Ascending aorta (tissue), 2 donors: ENCODE data around the gene TGFBR2. TPM values are rescaled to one million over a fixed set of nuclear protein-coding genes. Genes with fewer than 3 reads are reported as not detected.

Experiments used
- DNase-seq, 2 donors: peaks; one replicate each; pipeline ENCODE4 v3.0.0-alpha.2; 2019; ENCODE audit warnings: low spot score in 2 of 2
- H3K27ac ChIP-seq, 2 donors: fragments of 200-600 bp; sonication (generic); one replicate each; pipeline ENCODE4 v1.5.1; 2016 to 2017; ENCODE audit warnings: mild to moderate bottlenecking in 1 of 2
- H3K27me3 ChIP-seq: fragments of 200-600 bp; sonication (generic); one replicate; pipeline ENCODE4 v1.5.1; 2017
- H3K36me3 ChIP-seq, 2 donors: fragments of 200-600 bp; sonication (generic); one replicate each; pipeline ENCODE4 v1.5.1; 2016
- H3K4me1 ChIP-seq, 2 donors: fragments of 200-600 bp; sonication (generic); one replicate each; pipeline ENCODE4 v1.5.1; 2016 to 2017; ENCODE audit warnings: mild to moderate bottlenecking in 1 of 2
- H3K4me3 ChIP-seq, 2 donors: fragments of 200-600 bp; sonication (generic); one replicate each; pipeline ENCODE4 v1.5.1; 2016 to 2017; ENCODE audit warnings: mild to moderate bottlenecking in 1 of 2
- H3K9me3 ChIP-seq, 2 donors: fragments of 200-600 bp; sonication (generic); one replicate each; pipeline ENCODE4 v1.5.1; 2016
- intact Hi-C: fragments of 100-400 bp; cut with DNase I; formaldehyde crosslinking; loops from one replicate; pipeline ENCODE4 v1.15.1; 2023
- total RNA-seq: library from RNA; depleted of rRNA; stranded (reverse); fragments of >200 nt; gene quantifications from one replicate; pipeline ENCODE4 v1.1.0, GENCODE V29; 2016
- TF ChIP-seq, protein P1 (sequence below), 3 experiments: fragments of 200-600 bp in 2 of 3; fragments of 450-650 bp in 1 of 3; sonication (generic) in 2 of 3; IDR thresholded peaks; one replicate each; pipeline ENCODE4 v1.5.1; 2016 to 2019; ENCODE audit warnings: antibody characterized with exemption in 3 of 3, mild to moderate bottlenecking in 1 of 3, moderate library complexity in 1 of 3

Gene TGFBR2
- total RNA-seq, 1 donor from 2014 or later, result 343 TPM

DNA sequence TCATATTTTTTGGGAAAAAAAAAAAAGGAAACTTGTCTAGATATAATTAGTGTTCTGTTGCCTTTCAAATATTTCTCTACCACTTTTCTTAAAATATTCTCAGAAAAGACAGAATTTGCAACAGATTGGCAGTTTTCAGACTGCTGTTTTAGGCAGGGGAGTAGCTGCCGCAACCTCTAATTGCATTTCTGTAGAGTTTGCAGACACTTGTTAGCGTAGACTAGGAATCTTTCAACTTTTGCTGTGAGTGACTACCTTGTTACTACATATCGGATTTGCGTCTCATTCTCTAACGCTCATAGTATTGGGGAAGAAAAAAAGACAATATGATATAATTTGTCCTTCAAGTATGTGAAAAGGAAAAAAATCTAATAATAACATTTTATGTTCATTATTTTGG is 10.7 kb downstream of the TGFBR2 start:
- intact Hi-C loops, result no loop called here
- H3K27ac ChIP-seq, result peak overlapping the region; percentile 41 to 49
- TF ChIP-seq, protein P1, sequence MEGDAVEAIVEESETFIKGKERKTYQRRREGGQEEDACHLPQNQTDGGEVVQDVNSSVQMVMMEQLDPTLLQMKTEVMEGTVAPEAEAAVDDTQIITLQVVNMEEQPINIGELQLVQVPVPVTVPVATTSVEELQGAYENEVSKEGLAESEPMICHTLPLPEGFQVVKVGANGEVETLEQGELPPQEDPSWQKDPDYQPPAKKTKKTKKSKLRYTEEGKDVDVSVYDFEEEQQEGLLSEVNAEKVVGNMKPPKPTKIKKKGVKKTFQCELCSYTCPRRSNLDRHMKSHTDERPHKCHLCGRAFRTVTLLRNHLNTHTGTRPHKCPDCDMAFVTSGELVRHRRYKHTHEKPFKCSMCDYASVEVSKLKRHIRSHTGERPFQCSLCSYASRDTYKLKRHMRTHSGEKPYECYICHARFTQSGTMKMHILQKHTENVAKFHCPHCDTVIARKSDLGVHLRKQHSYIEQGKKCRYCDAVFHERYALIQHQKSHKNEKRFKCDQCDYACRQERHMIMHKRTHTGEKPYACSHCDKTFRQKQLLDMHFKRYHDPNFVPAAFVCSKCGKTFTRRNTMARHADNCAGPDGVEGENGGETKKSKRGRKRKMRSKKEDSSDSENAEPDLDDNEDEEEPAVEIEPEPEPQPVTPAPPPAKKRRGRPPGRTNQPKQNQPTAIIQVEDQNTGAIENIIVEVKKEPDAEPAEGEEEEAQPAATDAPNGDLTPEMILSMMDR (IDR thresholded peaks at IDR 0.05), result no peak
- H3K27me3 ChIP-seq, result no peaks in the 10 kb centered on the region
- no peak overlapping the region for H3K4me3 ChIP-seq
- H3K36me3 ChIP-seq, result peaks cover 0 to 3% of the 10 kb centered on the region in 2 donors
- DNase-seq, result no peak
- H3K4me1 ChIP-seq, result peaks cover 5 to 39% of the 10 kb centered on the region in 2 donors
- H3K9me3 ChIP-seq, result no peaks in the 10 kb centered on the region

DNA sequence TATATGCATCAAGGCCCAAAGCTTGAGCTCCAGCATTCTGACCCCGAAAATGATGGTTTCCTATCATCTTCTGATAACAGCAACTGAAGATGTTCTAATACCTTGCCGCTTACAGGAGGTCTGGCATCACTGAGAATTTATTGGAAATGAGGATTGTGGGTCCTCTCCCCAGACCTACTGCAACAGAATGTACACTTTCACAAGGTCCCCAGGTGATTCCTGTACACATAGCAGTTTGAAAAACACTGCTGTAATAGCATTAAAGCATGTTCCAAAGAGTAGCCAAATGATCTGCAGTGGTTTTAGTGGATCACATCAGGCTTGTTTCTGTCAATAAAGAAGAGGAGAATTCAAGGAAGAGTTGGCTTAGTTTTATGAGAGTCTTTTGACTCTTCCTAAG is 11.3 kb downstream of the TGFBR2 start:
- H3K36me3 ChIP-seq, result peaks cover 0 to 3% of the 10 kb centered on the region in 2 donors
- TF ChIP-seq, protein P1 (IDR thresholded peaks at IDR 0.05), result no peak
- no peaks in the 10 kb centered on the region for H3K27me3 ChIP-seq
- intact Hi-C loops, result no loop called here
- H3K27ac ChIP-seq, result peak overlapping the region in 1 of 2 donors; percentile 49
- DNase-seq, result no peak
- no peak overlapping the region for H3K4me3 ChIP-seq
- no peaks in the 10 kb centered on the region for H3K9me3 ChIP-seq
- H3K4me1 ChIP-seq, result peaks cover 9 to 42% of the 10 kb centered on the region in 2 donors

GRCh38 chr3:30618526-30618925 is 12.1 kb downstream of the TGFBR2 start:
- Histone ChIP-seq H3K27me3 (no peaks in the 10 kb centered on the region), H3K27ac (peak overlapping the region in 1 of 2 donors; percentile 0), H3K36me3 (peaks cover 3 to 8% of the 10 kb centered on the region in 2 donors), H3K9me3 (no peaks in the 10 kb centered on the region), H3K4me1 (peaks cover 9 to 42% of the 10 kb centered on the region in 2 donors), H3K4me3 (no peak overlapping the region)
- TF ChIP-seq, protein P1 (IDR thresholded peaks at IDR 0.05), result no peak
- intact Hi-C loops, result no loop called here
- DNase-seq, result no peak

GRCh38 chr3:30619318-30619717 is 12.9 kb downstream of the TGFBR2 start:
- TF ChIP-seq, protein P1 (IDR thresholded peaks at IDR 0.05), result no peak
- Histone ChIP-seq H3K36me3 (peaks cover 9 to 16% of the 10 kb centered on the region in 2 donors), H3K9me3 (no peaks in the 10 kb centered on the region), H3K4me1 (peaks cover 9 to 37% of the 10 kb centered on the region in 2 donors), H3K27me3 (no peaks in the 10 kb centered on the region), H3K4me3 (no peak overlapping the region), H3K27ac (peak overlapping the region in 1 of 2 donors; percentile 4)
- intact Hi-C loops, result no loop called here
- no peak for DNase-seq

DNA sequence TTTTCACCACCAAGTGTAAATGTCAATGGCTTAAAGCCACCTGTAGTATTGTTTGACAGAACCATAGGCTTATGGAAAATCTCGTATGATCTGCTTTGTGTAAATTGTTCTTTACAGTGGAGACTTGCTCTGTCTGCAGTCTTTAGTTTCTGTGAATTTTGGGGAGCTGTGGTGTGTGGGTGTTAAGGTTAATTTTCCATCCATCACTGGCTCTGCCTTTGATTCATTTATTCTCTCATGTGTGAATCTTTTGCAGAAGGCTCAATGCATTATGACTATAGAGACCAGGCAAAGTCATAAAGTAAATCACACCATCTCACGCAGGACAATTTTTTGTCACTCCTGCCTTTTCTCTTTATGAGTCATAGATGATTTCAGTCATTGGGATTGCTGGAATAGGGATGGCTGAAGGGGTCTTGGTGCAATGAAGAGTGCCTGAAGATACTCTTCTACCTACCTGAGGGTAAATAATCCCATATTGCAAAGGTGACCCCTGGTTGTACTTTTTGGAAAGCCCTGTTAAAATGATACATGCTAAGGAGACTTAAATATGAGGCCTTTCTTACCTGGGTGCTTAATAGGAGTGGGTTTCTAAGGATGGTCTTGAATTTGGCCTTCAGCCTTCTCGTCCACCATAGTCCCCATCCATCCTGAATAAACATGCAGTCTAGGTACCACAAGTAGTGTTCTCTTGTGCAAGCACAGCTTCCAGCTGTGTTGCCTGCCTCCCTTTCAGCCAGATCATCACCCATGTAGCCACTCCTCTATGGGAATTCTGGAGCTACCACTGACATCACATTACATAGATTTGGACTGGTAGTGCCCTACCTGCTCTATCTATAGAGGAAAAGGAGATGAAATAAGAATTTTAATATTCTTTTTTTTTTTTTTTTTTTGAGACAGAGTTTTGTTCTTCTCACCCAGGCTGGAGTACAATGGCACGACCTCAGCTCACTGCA is 14.3 kb downstream of the TGFBR2 start:
- no peaks in the 10 kb centered on the region for H3K9me3 ChIP-seq
- peaks cover 4 to 32% of the 10 kb centered on the region in 2 donors for H3K4me1 ChIP-seq
- H3K4me3 ChIP-seq, result no peak overlapping the region
- peak overlapping the region in 1 of 2 donors; percentile 12 for H3K27ac ChIP-seq
- intact Hi-C loops, result loop anchor here (5.0 kb wide), 1 partner anchor 52 kb away; no protein-coding TSS in a partner anchor
- peaks cover 9 to 21% of the 10 kb centered on the region in 2 donors for H3K36me3 ChIP-seq
- no peaks in the 10 kb centered on the region for H3K27me3 ChIP-seq
- no peak for DNase-seq
- TF ChIP-seq, protein P1 (IDR thresholded peaks at IDR 0.05), result no peak
